K562 (cell line): ENCODE measurements around the gene TYSND1. TPM values are rescaled to one million over a fixed set of nuclear protein-coding genes. Genes with fewer than 3 reads are reported as not detected.
A peak's percentile ranks its signal among the peaks of the same experiment; 100 is the strongest.

Experiments
- AFF1 ChIP-seq, 2 experiments: fragments of 450-650 bp; IDR thresholded peaks; 2 replicates each; pipeline ENCODE4 v1.6.1; 2018; ENCODE audit warnings: mild to moderate bottlenecking in 2 of 2, low read depth in 1 of 2; ENCODE audit not compliant: partially characterized antibody in 2 of 2
- CBFA2T3 ChIP-seq: fragments of 450-650 bp; IDR thresholded peaks from 2 replicates; pipeline ENCODE4 v1.6.1; 2017
- CREBBP ChIP-seq: IDR thresholded peaks from one replicate; pipeline ENCODE4 v1.6.1; 2012; ENCODE audit warnings: low read depth, mild to moderate bottlenecking, control low read depth, inconsistent platforms, low read length
- NR3C1 ChIP-seq: sonication (generic); formaldehyde crosslinking; IDR thresholded peaks from 2 replicates; pipeline ENCODE4 v1.8.1; 2022; ENCODE audit warnings: missing genetic modification reagents
- NR4A1 ChIP-seq, 2 experiments: fragments of 250-450 bp in 1 of 2; fragments of 450-650 bp in 1 of 2; sonication (Bioruptor Pico) in 1 of 2; IDR thresholded peaks; 2 replicates each; pipeline versions ENCODE4 v1.4.0 to v1.6.1; 2016 to 2020; ENCODE audit warnings: mild to moderate bottlenecking in 2 of 2, missing compliant biosample characterization in 1 of 2, missing genetic modification characterization in 1 of 2, moderate library complexity in 1 of 2
- SOX6 ChIP-seq: fragments of 450-650 bp; IDR thresholded peaks from 2 replicates; pipeline ENCODE4 v1.6.1; 2014; ENCODE audit warnings: mild to moderate bottlenecking
- YY1 ChIP-seq, 3 experiments: IDR thresholded peaks; 2 replicates each; pipeline ENCODE4 v1.6.1; 2011; ENCODE audit warnings: low read length in 2 of 3, mild to moderate bottlenecking in 2 of 3, moderate library complexity in 2 of 3, borderline replicate concordance in 1 of 3, control low read depth in 1 of 3, low read depth in 1 of 3; ENCODE audit not compliant: insufficient read depth in 3 of 3, insufficient replicate concordance in 2 of 3, control insufficient read depth in 1 of 3, insufficient read length in 1 of 3; ENCODE audit errors: extremely low read depth in 1 of 3
- ZNF384 ChIP-seq: IDR thresholded peaks from 2 replicates; pipeline ENCODE4 v1.6.1; 2012; ENCODE audit warnings: low read depth, low read length, improper control_type of control experiment
- polyA plus RNA-seq, 8 experiments: library from polyadenylated mRNA; depleted of rRNA in 4 of 8; stranded (reverse) in 5 of 8; unstranded in 3 of 8; fragments of >200 nt; fragmentation: Nextera tagmentation in 2 of 8; fragmentation: Illumina TruSeq in 1 of 8; extraction: Ambion mirVana in 2 of 8; extraction: Trizol in 1 of 8; gene quantifications; 2 replicates each; pipeline versions ENCODE4 v1.2.1 to v1.2.3, GENCODE V29; 2011 to 2014; ENCODE audit warnings: inconsistent platforms in 1 of 8, missing spikeins in 1 of 8
- total RNA-seq, 7 experiments: library from RNA; depleted of rRNA in 6 of 7; stranded (reverse); fragments of >200 nt in 6 of 7; fragmentation: Illumina TruSeq in 2 of 7; extraction: Trizol in 2 of 7; gene quantifications; 2 replicates each; pipeline versions ENCODE4 v1.2.1 to v1.2.3, GENCODE V29; 2011 to 2021; ENCODE audit warnings: low replicate concordance in 1 of 7
- TF ChIP-seq, protein P1 (sequence below): fragments of 250-450 bp; sonication (Bioruptor Pico); IDR thresholded peaks from 2 replicates; pipeline ENCODE4 v1.4.0; 2020; ENCODE audit warnings: mild to moderate bottlenecking, moderate library complexity
- TF ChIP-seq, protein P2 (sequence below): fragments of 250-450 bp; sonication (Bioruptor Pico); IDR thresholded peaks from 2 replicates; pipeline ENCODE4 v1.4.0; 2020; ENCODE audit warnings: mild to moderate bottlenecking, moderate library complexity
- TF ChIP-seq, protein P3 (sequence below): sonication (generic); formaldehyde crosslinking; IDR thresholded peaks from 2 replicates; pipeline ENCODE4 v1.8.1; 2023; ENCODE audit warnings: mild to moderate bottlenecking, missing genetic modification reagents

TYSND1 gene
- total and polyA plus RNA-seq, 9 of the 15 experiments (the other 6 are each of a cell fraction or from before 2014, with no cell fraction given), result 0.60 to 2.0 (median 1.3) TPM

DNA sequence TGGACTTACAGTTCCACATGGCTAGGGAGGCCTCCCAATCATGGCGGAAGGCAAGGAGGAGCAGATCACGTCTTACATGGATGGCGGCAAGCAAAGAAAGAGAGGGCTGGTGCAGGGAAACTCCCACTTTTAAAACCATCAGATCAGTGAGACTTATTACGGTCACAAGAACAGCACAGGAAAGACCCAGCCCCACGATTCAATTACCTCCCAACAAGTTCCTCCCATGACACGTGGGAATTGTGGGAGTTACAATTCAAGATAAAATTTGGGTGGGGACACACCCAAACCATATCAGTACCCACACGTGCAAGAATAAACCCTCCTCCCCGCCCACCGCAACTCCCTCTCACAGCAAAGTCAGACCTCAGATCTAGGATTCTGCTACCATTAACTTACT lies 9.4 kb downstream of the TYSND1 start (continued):
- no peak for TF ChIP-seq NR4A1 (CRISPR knock-in tag; IDR thresholded peaks at IDR 0.05)
- TF ChIP-seq NR4A1 (tag; IDR thresholded peaks at IDR 0.05), result no peak
- TF ChIP-seq, protein P1, sequence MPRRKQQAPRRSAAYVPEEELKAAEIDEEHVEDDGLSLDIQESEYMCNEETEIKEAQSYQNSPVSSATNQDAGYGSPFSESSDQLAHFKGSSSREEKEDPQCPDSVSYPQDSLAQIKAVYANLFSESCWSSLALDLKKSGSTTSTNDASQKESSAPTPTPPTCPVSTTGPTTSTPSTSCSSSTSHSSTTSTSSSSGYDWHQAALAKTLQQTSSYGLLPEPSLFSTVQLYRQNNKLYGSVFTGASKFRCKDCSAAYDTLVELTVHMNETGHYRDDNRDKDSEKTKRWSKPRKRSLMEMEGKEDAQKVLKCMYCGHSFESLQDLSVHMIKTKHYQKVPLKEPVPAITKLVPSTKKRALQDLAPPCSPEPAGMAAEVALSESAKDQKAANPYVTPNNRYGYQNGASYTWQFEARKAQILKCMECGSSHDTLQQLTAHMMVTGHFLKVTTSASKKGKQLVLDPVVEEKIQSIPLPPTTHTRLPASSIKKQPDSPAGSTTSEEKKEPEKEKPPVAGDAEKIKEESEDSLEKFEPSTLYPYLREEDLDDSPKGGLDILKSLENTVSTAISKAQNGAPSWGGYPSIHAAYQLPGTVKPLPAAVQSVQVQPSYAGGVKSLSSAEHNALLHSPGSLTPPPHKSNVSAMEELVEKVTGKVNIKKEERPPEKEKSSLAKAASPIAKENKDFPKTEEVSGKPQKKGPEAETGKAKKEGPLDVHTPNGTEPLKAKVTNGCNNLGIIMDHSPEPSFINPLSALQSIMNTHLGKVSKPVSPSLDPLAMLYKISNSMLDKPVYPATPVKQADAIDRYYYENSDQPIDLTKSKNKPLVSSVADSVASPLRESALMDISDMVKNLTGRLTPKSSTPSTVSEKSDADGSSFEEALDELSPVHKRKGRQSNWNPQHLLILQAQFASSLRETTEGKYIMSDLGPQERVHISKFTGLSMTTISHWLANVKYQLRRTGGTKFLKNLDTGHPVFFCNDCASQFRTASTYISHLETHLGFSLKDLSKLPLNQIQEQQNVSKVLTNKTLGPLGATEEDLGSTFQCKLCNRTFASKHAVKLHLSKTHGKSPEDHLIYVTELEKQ (CRISPR knock-in tag), result no peak
- TF ChIP-seq NR3C1, result no peak
- no peak for TF ChIP-seq SOX6
- no peak for TF ChIP-seq ZNF384
- TF ChIP-seq CREBBP, result no peak
- peak in 1 of 3 experiments; percentile 68 for TF ChIP-seq YY1 (IDR thresholded peaks at IDR 0.05; ENCODE audit: borderline replicate concordance in 1 of 3, control insufficient read depth in 1 of 3, extremely low read depth in 1 of 3, insufficient read depth in 3 of 3, insufficient read length in 1 of 3, insufficient replicate concordance in 2 of 3, low read depth in 1 of 3, low read length in 2 of 3)
- TF ChIP-seq, protein P2, sequence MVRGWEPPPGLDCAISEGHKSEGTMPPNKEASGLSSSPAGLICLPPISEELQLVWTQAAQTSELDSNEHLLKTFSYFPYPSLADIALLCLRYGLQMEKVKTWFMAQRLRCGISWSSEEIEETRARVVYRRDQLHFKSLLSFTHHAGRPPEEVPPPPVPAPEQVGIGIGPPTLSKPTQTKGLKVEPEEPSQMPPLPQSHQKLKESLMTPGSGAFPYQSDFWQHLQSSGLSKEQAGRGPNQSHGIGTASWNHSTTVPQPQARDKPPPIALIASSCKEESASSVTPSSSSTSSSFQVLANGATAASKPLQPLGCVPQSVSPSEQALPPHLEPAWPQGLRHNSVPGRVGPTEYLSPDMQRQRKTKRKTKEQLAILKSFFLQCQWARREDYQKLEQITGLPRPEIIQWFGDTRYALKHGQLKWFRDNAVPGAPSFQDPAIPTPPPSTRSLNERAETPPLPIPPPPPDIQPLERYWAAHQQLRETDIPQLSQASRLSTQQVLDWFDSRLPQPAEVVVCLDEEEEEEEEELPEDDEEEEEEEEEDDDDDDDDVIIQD, result no peak
- TF ChIP-seq, protein P3, sequence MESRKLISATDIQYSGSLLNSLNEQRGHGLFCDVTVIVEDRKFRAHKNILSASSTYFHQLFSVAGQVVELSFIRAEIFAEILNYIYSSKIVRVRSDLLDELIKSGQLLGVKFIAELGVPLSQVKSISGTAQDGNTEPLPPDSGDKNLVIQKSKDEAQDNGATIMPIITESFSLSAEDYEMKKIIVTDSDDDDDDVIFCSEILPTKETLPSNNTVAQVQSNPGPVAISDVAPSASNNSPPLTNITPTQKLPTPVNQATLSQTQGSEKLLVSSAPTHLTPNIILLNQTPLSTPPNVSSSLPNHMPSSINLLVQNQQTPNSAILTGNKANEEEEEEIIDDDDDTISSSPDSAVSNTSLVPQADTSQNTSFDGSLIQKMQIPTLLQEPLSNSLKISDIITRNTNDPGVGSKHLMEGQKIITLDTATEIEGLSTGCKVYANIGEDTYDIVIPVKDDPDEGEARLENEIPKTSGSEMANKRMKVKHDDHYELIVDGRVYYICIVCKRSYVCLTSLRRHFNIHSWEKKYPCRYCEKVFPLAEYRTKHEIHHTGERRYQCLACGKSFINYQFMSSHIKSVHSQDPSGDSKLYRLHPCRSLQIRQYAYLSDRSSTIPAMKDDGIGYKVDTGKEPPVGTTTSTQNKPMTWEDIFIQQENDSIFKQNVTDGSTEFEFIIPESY (CRISPR knock-in tag), result peak; percentile 86
- TF ChIP-seq AFF1 (IDR thresholded peaks at IDR 0.05; ENCODE audit: low read depth in 1 of 2, partially characterized antibody in 2 of 2), result no peak
- peak; percentile 62 for TF ChIP-seq CBFA2T3
- TF ChIP-seq, all 486 proteins: peak for 25
